HEK293 (cell line): ENCODE measurements around the gene HIRIP3.

Source experiments
- CTCF ChIA-PET: fragments of 350-600 bp; formaldehyde crosslinking; extraction: SDS; loops from one replicate; lab custom pipeline; 2021; ENCODE audit warnings: antibody characterized with exemption; lab: Yijun Ruan, JAX
- POLR2A ChIA-PET: fragments of 300-600 bp; formaldehyde crosslinking; extraction: SDS; loops from one replicate; lab custom pipeline; 2020; ENCODE audit warnings: antibody characterized with exemption, inconsistent platforms; lab: Yijun Ruan, JAX
- H3K27ac ChIP-seq: fragments of 200-500 bp; sonication (Bioruptor generic); 2 replicates; pipeline ENCODE4 v1.5.1; 2014; ENCODE audit warnings: low read depth, low read length, control low read depth, inconsistent platforms; ENCODE audit errors: extremely low read depth
- H3K36me3 ChIP-seq, 2 experiments: fragments of 200-500 bp in 1 of 2; sonication (Bioruptor generic) in 1 of 2; 1 replicate in 1 of 2; 2 replicates in 1 of 2; pipeline ENCODE4 v1.5.1; 2014 to 2017; ENCODE audit warnings: inconsistent platforms in 2 of 2, low read length in 2 of 2; ENCODE audit not compliant: control insufficient read depth in 2 of 2, insufficient read depth in 1 of 2
- H3K4me1 ChIP-seq: fragments of 200-500 bp; sonication (Bioruptor generic); 2 replicates; pipeline ENCODE4 v1.5.1; 2014; ENCODE audit warnings: mild to moderate bottlenecking, low read length, inconsistent platforms; ENCODE audit not compliant: control insufficient read depth, insufficient read depth
- H3K4me3 ChIP-seq: 2 replicates; pipeline ENCODE4 v1.5.1; 2011; ENCODE audit warnings: low read depth, mild to moderate bottlenecking, control low read depth, low read length, moderate library complexity
- H3K9me3 ChIP-seq: fragments of 200-500 bp; sonication (Bioruptor generic); 2 replicates; pipeline ENCODE4 v1.5.1; 2014; ENCODE audit warnings: low read depth, low read length, inconsistent platforms; ENCODE audit not compliant: control insufficient read depth, insufficient read depth
- EGR2 ChIP-seq: fragments of 450-650 bp; formaldehyde crosslinking; IDR thresholded peaks from 2 replicates; pipeline ENCODE4 v1.5.1; 2016; ENCODE audit warnings: low read depth, missing biosample characterization, missing genetic modification characterization
- GLIS1 ChIP-seq: fragments of 450-650 bp; formaldehyde crosslinking; IDR thresholded peaks from 2 replicates; pipeline ENCODE4 v1.5.1; 2016; ENCODE audit warnings: missing biosample characterization, missing genetic modification characterization
- SCRT2 ChIP-seq: fragments of 450-650 bp; formaldehyde crosslinking; IDR thresholded peaks from 2 replicates; pipeline ENCODE4 v1.5.1; 2016; ENCODE audit warnings: missing biosample characterization, missing genetic modification characterization
- SP2 ChIP-seq: fragments of 450-650 bp; formaldehyde crosslinking; IDR thresholded peaks from 2 replicates; pipeline ENCODE4 v1.5.1; 2016; ENCODE audit warnings: missing biosample characterization, missing genetic modification characterization
- YY1 ChIP-seq: fragments of 450-650 bp; formaldehyde crosslinking; IDR thresholded peaks from 2 replicates; pipeline ENCODE4 v1.5.1; 2018; ENCODE audit warnings: missing biosample characterization, missing genetic modification characterization
- ZBTB17 ChIP-seq: fragments of 450-650 bp; formaldehyde crosslinking; IDR thresholded peaks from 2 replicates; pipeline ENCODE4 v1.5.1; 2016; ENCODE audit warnings: missing biosample characterization, missing genetic modification characterization
- ZFHX2 ChIP-seq: fragments of 450-650 bp; formaldehyde crosslinking; conservative IDR thresholded peaks from 2 replicates; pipeline ENCODE4 v1.5.1; 2016; ENCODE audit warnings: missing biosample characterization, missing genetic modification characterization
- ZNF174 ChIP-seq: fragments of 450-650 bp; formaldehyde crosslinking; IDR thresholded peaks from 2 replicates; pipeline ENCODE4 v1.5.0; 2017; ENCODE audit warnings: missing biosample characterization, mild to moderate bottlenecking, missing genetic modification characterization
- ZNF394 ChIP-seq: fragments of 450-650 bp; formaldehyde crosslinking; IDR thresholded peaks from 2 replicates; pipeline ENCODE4 v1.5.1; 2016; ENCODE audit warnings: missing biosample characterization, missing genetic modification characterization, mild to moderate bottlenecking, moderate library complexity, borderline replicate concordance
- ZNF621 ChIP-seq: fragments of 450-650 bp; formaldehyde crosslinking; IDR thresholded peaks from 2 replicates; pipeline ENCODE4 v1.5.1; 2017; ENCODE audit warnings: missing biosample characterization, missing genetic modification characterization
- ZNF629 ChIP-seq: fragments of 450-650 bp; formaldehyde crosslinking; IDR thresholded peaks from 2 replicates; pipeline ENCODE4 v1.5.1; 2017; ENCODE audit warnings: missing biosample characterization, missing genetic modification characterization
- ZNF791 ChIP-seq: fragments of 450-650 bp; formaldehyde crosslinking; IDR thresholded peaks from 2 replicates; pipeline ENCODE4 v1.5.1; 2016; ENCODE audit warnings: missing biosample characterization, missing genetic modification characterization
- ZNF837 ChIP-seq: fragments of 450-650 bp; formaldehyde crosslinking; IDR thresholded peaks from 2 replicates; pipeline ENCODE4 v1.5.1; 2016; ENCODE audit warnings: missing biosample characterization, missing genetic modification characterization
- TF ChIP-seq, protein P1 (sequence below): fragments of 450-650 bp; formaldehyde crosslinking; conservative IDR thresholded peaks from 2 replicates; pipeline ENCODE4 v1.5.1; 2016; ENCODE audit warnings: low read depth, missing biosample characterization, missing genetic modification characterization
- TF ChIP-seq, protein P2 (sequence below): fragments of 450-650 bp; formaldehyde crosslinking; optimal IDR thresholded peaks from 2 replicates; pipeline ENCODE3; 2016; ENCODE audit warnings: missing biosample characterization, mild to moderate bottlenecking, missing genetic modification characterization
- TF ChIP-seq, protein P3 (sequence below): fragments of 450-650 bp; formaldehyde crosslinking; IDR thresholded peaks from 2 replicates; pipeline ENCODE4 v1.5.1; 2016; ENCODE audit warnings: missing biosample characterization, missing genetic modification characterization, borderline replicate concordance

The HIRIP3 gene

DNA sequence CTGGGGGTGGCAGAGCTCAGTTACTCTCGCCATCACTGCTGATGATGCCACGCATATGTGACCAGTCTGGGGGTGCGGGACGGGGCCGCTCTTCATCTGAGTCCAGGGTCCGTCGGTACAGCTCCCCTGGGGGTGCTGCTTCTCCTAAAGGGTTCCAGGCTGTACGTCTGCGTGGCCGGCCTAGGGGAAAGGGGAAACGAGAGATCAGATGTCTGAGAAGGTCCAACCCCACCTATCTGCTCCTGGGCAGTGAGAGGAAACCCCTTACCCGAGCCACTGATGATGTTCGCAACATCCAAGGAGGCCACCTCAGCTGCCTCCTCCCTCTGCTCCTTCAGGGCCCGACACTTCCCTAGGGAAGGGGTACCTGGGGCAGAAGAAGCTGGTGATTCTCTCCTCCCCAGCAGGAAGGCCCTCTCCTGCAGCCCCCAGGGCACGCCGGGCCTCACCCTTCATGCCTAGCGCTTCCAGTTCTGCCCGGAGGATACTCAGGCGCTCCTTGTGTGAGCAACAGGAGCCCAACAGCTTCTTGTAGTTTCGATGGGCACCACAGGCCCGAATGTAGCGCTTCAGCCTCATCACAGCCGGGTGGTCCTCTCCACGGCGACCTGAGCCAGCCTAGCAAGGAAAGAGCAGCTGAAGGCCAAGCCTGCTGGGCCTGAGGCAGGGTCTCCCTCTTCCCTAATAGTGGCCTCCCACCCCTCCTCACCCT is 2.1 kb downstream of the HIRIP3 start:
- Histone ChIP-seq H3K27ac (no peak overlapping the region), H3K4me3 (no peak overlapping the region)

DNA sequence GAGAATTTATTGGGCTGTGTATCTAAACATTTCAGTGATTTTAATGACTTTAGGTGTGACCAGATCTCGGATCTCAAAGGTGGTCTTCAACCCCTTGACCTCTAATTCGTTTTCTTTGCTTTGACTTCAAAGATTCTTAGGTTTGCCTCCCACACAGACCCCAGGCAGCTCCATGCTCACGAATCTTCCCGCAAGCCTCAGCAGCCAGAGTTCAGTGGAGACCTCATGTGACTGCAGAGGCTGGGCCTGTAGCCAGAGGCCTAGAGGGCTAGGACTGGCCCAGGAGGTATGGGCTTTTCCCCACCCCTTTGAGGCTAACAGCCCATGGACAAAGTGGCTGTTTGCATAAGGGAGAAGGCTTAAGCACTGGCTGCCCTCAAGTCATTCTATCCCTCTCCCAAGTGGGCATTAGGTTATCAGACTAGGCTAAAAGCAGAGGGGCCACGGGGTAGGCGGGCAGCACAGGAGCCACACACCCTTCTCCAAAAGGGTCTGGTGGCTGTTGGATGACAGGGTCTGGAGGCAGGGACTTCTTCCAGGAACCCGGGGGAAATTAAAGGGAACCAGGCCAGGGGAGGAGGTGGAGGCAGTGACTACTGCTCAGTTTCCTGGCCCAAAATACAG is 3.0 kb downstream of the HIRIP3 start:
- H3K27ac ChIP-seq: no peak overlapping the region
- H3K4me1 ChIP-seq: no peaks in the 10 kb centered on the region; the same call in 1 of the 2 replicates
- no peaks in the 10 kb centered on the region for H3K9me3 ChIP-seq
- ChIA-PET CTCF (interaction anchor here (0.8 to 0.9 kb wide), 2 partner anchors 17 to 351 kb away, joined by 3 read pairs; no protein-coding TSS in a partner anchor), POLR2A (interaction anchor here (0.5 to 1.6 kb wide), 4 partner anchors 16 to 186 kb away, joined by 3 to 5 read pairs (median 4); partner anchors contain the start of genes ASPHD1, MAZ and SEZ6L2)
- no peak overlapping the region for H3K4me3 ChIP-seq
- peak; percentile 36; the same call in 1 of the 2 replicates for TF ChIP-seq ZFHX2 (tag by site-specific recombination)
- TF ChIP-seq ZNF629: no peak
- peak; percentile 28; the same call in 1 of the 2 replicates for TF ChIP-seq EGR2 (tag by site-specific recombination)
- TF ChIP-seq, protein P1, sequence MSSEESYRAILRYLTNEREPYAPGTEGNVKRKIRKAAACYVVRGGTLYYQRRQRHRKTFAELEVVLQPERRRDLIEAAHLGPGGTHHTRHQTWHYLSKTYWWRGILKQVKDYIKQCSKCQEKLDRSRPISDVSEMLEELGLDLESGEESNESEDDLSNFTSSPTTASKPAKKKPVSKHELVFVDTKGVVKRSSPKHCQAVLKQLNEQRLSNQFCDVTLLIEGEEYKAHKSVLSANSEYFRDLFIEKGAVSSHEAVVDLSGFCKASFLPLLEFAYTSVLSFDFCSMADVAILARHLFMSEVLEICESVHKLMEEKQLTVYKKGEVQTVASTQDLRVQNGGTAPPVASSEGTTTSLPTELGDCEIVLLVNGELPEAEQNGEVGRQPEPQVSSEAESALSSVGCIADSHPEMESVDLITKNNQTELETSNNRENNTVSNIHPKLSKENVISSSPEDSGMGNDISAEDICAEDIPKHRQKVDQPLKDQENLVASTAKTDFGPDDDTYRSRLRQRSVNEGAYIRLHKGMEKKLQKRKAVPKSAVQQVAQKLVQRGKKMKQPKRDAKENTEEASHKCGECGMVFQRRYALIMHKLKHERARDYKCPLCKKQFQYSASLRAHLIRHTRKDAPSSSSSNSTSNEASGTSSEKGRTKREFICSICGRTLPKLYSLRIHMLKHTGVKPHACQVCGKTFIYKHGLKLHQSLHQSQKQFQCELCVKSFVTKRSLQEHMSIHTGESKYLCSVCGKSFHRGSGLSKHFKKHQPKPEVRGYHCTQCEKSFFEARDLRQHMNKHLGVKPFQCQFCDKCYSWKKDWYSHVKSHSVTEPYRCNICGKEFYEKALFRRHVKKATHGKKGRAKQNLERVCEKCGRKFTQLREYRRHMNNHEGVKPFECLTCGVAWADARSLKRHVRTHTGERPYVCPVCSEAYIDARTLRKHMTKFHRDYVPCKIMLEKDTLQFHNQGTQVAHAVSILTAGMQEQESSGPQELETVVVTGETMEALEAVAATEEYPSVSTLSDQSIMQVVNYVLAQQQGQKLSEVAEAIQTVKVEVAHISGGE: no peak
- no peak for TF ChIP-seq ZNF837 (tag by site-specific recombination)
- no peak for TF ChIP-seq ZNF174 (tag by site-specific recombination)
- 0 out of 2 replicates have a peak, but pooled peaks have one; percentile 21 for TF ChIP-seq ZNF394 (tag by site-specific recombination)
- peak; percentile 85 for TF ChIP-seq GLIS1 (tag by site-specific recombination)
- TF ChIP-seq, protein P2, sequence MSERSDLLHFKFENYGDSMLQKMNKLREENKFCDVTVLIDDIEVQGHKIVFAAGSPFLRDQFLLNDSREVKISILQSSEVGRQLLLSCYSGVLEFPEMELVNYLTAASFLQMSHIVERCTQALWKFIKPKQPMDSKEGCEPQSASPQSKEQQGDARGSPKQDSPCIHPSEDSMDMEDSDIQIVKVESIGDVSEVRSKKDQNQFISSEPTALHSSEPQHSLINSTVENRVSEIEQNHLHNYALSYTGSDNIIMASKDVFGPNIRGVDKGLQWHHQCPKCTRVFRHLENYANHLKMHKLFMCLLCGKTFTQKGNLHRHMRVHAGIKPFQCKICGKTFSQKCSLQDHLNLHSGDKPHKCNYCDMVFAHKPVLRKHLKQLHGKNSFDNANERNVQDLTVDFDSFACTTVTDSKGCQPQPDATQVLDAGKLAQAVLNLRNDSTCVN: peak; percentile 10
- peak; percentile 50; the same call in 1 of the 2 replicates for TF ChIP-seq SP2 (tag by site-specific recombination)
- TF ChIP-seq YY1 (tag by site-specific recombination): no peak
- TF ChIP-seq, protein P3, sequence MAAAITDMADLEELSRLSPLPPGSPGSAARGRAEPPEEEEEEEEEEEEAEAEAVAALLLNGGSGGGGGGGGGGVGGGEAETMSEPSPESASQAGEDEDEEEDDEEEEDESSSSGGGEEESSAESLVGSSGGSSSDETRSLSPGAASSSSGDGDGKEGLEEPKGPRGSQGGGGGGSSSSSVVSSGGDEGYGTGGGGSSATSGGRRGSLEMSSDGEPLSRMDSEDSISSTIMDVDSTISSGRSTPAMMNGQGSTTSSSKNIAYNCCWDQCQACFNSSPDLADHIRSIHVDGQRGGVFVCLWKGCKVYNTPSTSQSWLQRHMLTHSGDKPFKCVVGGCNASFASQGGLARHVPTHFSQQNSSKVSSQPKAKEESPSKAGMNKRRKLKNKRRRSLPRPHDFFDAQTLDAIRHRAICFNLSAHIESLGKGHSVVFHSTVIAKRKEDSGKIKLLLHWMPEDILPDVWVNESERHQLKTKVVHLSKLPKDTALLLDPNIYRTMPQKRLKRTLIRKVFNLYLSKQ (tag by site-specific recombination): no peak
- peak; percentile 64 for TF ChIP-seq ZBTB17
- TF ChIP-seq ZNF621 (tag by site-specific recombination): no peak
- peaks cover 15 to 81% of the 10 kb centered on the region in 2 experiments for H3K36me3 ChIP-seq

More for the DNA sequence above, 2.1 kb downstream of the HIRIP3 start:
- TF ChIP-seq ZNF791 (tag by site-specific recombination) (no peak), SCRT2 (tag by site-specific recombination) (peak; percentile 68)
- ChIA-PET CTCF (interaction anchor here (0.6 to 1.6 kb wide), 6 partner anchors 18 to 352 kb away, joined by 3 to 4 read pairs (median 3); partner anchors contain the start of gene PAGR1), POLR2A (interaction anchor here (0.6 to 4.0 kb wide), 10 partner anchors 8 to 185 kb away, joined by 3 to 42 read pairs (median 3); partner anchors contain the start of genes ASPHD1, KCTD13, SEZ6L2 and TAOK2)
- no peaks in the 10 kb centered on the region; the same call in 1 of the 2 replicates for H3K4me1 ChIP-seq
- no peaks in the 10 kb centered on the region for H3K9me3 ChIP-seq
- peaks cover 18 to 81% of the 10 kb centered on the region in 2 experiments for H3K36me3 ChIP-seq
